Mesendoderm (in vitro differentiated cells): Measurements from ENCODE around the gene TMEM132A.

Experiments
- DNase-seq: peaks from one replicate; pipeline ENCODE4 v3.0.0; 2013
- H2AK5ac ChIP-seq: 2 replicates; pipeline ENCODE4 v1.6.1; 2013; ENCODE audit warnings: low read length, inconsistent platforms
- H2BK120ac ChIP-seq: 2 replicates; pipeline ENCODE4 v1.6.1; 2013; ENCODE audit warnings: low read depth, mild to moderate bottlenecking, low read length, moderate library complexity, mixed read lengths
- H2BK15ac ChIP-seq: replicated peaks from 2 replicates; pipeline ENCODE4 v1.6.1; 2013; ENCODE audit warnings: low read depth, mild to moderate bottlenecking, moderate library complexity
- H2BK5ac ChIP-seq: 2 replicates; pipeline ENCODE4 v1.6.1; 2013; ENCODE audit warnings: low read length, inconsistent platforms
- H3K18ac ChIP-seq: 2 replicates; pipeline ENCODE4 v1.6.1; 2013; ENCODE audit warnings: mild to moderate bottlenecking, low read length, mixed read lengths
- H3K23ac ChIP-seq: one replicate; pipeline ENCODE4 v1.6.1; 2013; ENCODE audit warnings: low read length
- H3K27ac ChIP-seq: 2 replicates; pipeline ENCODE4 v1.5.1; 2013; ENCODE audit warnings: low read depth, mild to moderate bottlenecking, inconsistent platforms, low read length, moderate library complexity
- H3K27me3 ChIP-seq: 2 replicates; pipeline ENCODE4 v1.6.1; 2013; ENCODE audit warnings: low read length, control low read depth, mild to moderate bottlenecking, inconsistent platforms; ENCODE audit not compliant: insufficient read depth, poor library complexity
- H3K36me3 ChIP-seq: 2 replicates; pipeline ENCODE4 v1.6.1; 2013; ENCODE audit warnings: low read length, inconsistent platforms; ENCODE audit not compliant: control insufficient read depth, insufficient read depth
- H3K4ac ChIP-seq: one replicate; pipeline ENCODE4 v1.6.1; 2013; ENCODE audit warnings: low read depth, mild to moderate bottlenecking, low read length, moderate library complexity
- H3K4me1 ChIP-seq: 2 replicates; pipeline ENCODE4 v1.6.1; 2013; ENCODE audit warnings: low read depth, low read length, inconsistent platforms; ENCODE audit not compliant: control insufficient read depth
- H3K4me2 ChIP-seq: 2 replicates; pipeline ENCODE4 v1.6.1; 2013; ENCODE audit warnings: low read length
- H3K4me3 ChIP-seq: 2 replicates; pipeline ENCODE4 v1.5.1; 2013; ENCODE audit warnings: mild to moderate bottlenecking, low read length
- H3K56ac ChIP-seq: one replicate; pipeline ENCODE4 v1.6.1; 2013; ENCODE audit warnings: low read length
- H3K79me1 ChIP-seq: 2 replicates; pipeline ENCODE4 v1.6.1; 2013; ENCODE audit warnings: low read length, inconsistent platforms
- H3K79me2 ChIP-seq: 2 replicates; pipeline ENCODE4 v1.6.1; 2013; ENCODE audit warnings: mild to moderate bottlenecking, low read length; ENCODE audit not compliant: control insufficient read depth, insufficient read depth
- H3K9ac ChIP-seq: 2 replicates; pipeline ENCODE4 v1.6.1; 2013; ENCODE audit warnings: low read length, inconsistent platforms
- H4K5ac ChIP-seq: one replicate; pipeline ENCODE4 v1.6.1; 2013; ENCODE audit warnings: low read length
- H4K8ac ChIP-seq: one replicate; pipeline ENCODE4 v1.6.1; 2013; ENCODE audit warnings: low read depth, mild to moderate bottlenecking, control low read depth, low read length, moderate library complexity
- WGBS: extraction: QIAGEN DNeasy Blood & Tissue Kit; methylation state at CpG from one replicate; pipeline ENCODE4 v1.1.7; 2013; ENCODE audit warnings: low lambda C conversion rate, missing lambda C conversion rate; ENCODE audit not compliant: insufficient coverage; ENCODE audit errors: extremely low coverage; 5-methylcytosine and 5-hydroxymethylcytosine counted together

Gene TMEM132A

DNA sequence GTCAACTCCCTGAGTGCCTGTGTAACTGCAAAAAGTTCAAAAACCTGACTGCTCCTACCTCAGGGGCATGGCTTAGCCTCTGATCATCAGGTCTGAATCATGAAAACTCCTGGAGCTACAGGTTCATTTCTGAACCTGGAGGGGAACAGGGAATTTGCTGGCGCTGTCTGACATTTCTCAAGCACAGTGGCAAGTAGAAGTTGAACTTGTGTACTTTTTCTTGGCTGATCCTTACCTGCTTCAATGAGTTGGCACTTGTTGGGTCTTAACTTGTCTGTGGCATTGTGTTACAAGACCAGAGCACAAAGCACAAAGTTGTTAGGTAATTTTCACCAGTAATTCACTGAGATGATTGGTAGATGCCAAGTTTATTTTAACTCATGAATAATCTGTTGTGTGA lies 7.0 kb upstream of the TMEM132A start:
- Histone ChIP-seq H3K18ac (no peak overlapping the region), H2BK120ac (no peak overlapping the region), H3K79me1 (peaks cover 10% of the 10 kb centered on the region), H3K4me3 (no peak overlapping the region), H3K9ac (no peak overlapping the region), H3K4me1 (peaks cover 15% of the 10 kb centered on the region), H3K27me3 (no peaks in the 10 kb centered on the region), H3K23ac (no peak overlapping the region), H2BK15ac (no peak overlapping the region), H4K5ac (no peak overlapping the region), H2BK5ac (no peak overlapping the region), H3K27ac (no peak overlapping the region), H3K4ac (no peak overlapping the region), H3K79me2 (peaks cover 9% of the 10 kb centered on the region), H3K4me2 (no peak overlapping the region), H2AK5ac (no peak overlapping the region), H4K8ac (no peak overlapping the region), H3K36me3 (peaks cover 3% of the 10 kb centered on the region), H3K56ac (no peak overlapping the region)
- DNase-seq = no peak
- no CpG with 5 or more reads among the region's 1 CpG for WGBS

DNA sequence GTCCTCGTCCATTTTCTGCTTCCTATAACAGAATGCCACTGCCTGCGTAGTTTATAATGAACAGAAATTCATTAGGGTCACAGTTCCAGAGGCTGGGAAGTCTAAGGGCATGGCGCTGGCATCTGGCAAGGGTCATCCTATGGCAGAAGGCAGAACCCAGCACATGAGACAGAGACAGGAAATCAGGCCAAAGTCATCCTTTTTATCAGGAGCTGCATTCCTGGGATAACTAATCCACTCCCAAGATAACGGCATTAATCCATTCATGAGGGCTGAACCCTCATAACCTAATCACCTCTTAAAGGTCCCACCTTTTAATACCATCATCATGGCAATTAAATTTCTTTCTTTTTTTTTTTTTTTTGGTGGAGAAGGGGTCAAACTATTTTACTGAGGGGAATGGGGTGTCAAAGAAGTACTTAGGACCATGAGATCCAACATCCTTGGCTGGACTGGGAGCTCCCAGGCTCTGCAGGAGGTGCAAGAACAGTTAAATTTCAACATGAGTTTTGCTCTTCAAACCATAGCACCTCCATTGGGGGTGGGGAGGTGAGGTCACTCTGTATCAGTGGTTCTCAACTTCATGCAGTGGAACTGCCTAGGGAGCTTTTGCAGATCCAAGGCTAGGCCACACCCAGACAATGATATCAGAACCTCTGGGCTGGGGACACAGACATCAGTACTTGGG lies 5.9 kb upstream of the TMEM132A start:
- H4K5ac ChIP-seq = no peak overlapping the region
- H3K79me2 ChIP-seq = peaks cover 9% of the 10 kb centered on the region
- no peak overlapping the region for H3K56ac ChIP-seq
- H3K27me3 ChIP-seq = no peaks in the 10 kb centered on the region
- H2BK5ac ChIP-seq = no peak overlapping the region
- no peak overlapping the region for H3K4me2 ChIP-seq
- H2BK15ac ChIP-seq = no peak overlapping the region
- no peak overlapping the region for H4K8ac ChIP-seq
- H3K18ac ChIP-seq = no peak overlapping the region
- H3K9ac ChIP-seq = no peak overlapping the region
- DNase-seq = peak; percentile 89
- H3K23ac ChIP-seq = no peak overlapping the region
- H3K36me3 ChIP-seq = peaks cover 3% of the 10 kb centered on the region
- H3K4ac ChIP-seq = no peak overlapping the region
- WGBS = no CpG with 5 or more reads among the region's 4 CpGs
- no peak overlapping the region for H3K4me3 ChIP-seq
- H3K79me1 ChIP-seq = peaks cover 10% of the 10 kb centered on the region
- H3K4me1 ChIP-seq = peaks cover 14% of the 10 kb centered on the region
- H3K27ac ChIP-seq = no peak overlapping the region
- no peak overlapping the region for H2BK120ac ChIP-seq
- no peak overlapping the region for H2AK5ac ChIP-seq

DNA sequence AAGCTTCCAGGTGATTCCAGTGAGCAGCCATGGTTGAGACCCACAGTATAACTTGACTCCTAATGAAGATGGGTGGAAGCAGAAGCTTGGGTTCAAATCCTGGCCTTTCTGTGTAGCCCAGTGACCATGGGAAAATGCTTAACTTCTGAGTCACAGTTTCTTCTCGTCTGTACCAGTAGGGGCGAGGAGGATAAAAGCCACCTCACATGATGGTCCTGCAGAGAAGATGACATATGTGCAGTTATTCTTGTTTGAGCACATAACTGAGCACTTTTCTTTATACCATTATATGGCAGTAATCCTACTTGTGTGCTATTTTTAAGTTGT lies 5.4 kb upstream of the TMEM132A start:
- H2BK5ac ChIP-seq = no peak overlapping the region
- H3K4me3 ChIP-seq = no peak overlapping the region
- H3K23ac ChIP-seq = no peak overlapping the region
- peaks cover 3% of the 10 kb centered on the region for H3K36me3 ChIP-seq
- H3K9ac ChIP-seq = no peak overlapping the region
- DNase-seq = no peak
- H4K5ac ChIP-seq = no peak overlapping the region
- H2BK120ac ChIP-seq = no peak overlapping the region
- H2AK5ac ChIP-seq = no peak overlapping the region
- no peak overlapping the region for H3K18ac ChIP-seq
- peaks cover 10% of the 10 kb centered on the region for H3K79me1 ChIP-seq
- peaks cover 17% of the 10 kb centered on the region for H3K4me1 ChIP-seq
- no peak overlapping the region for H3K56ac ChIP-seq
- H3K4me2 ChIP-seq = no peak overlapping the region
- no peaks in the 10 kb centered on the region for H3K27me3 ChIP-seq
- H4K8ac ChIP-seq = no peak overlapping the region
- H3K4ac ChIP-seq = no peak overlapping the region
- H3K27ac ChIP-seq = no peak overlapping the region
- H3K79me2 ChIP-seq = peaks cover 9% of the 10 kb centered on the region
- no CpG with 5 or more reads among the region's 2 CpGs for WGBS
- no peak overlapping the region for H2BK15ac ChIP-seq

DNA sequence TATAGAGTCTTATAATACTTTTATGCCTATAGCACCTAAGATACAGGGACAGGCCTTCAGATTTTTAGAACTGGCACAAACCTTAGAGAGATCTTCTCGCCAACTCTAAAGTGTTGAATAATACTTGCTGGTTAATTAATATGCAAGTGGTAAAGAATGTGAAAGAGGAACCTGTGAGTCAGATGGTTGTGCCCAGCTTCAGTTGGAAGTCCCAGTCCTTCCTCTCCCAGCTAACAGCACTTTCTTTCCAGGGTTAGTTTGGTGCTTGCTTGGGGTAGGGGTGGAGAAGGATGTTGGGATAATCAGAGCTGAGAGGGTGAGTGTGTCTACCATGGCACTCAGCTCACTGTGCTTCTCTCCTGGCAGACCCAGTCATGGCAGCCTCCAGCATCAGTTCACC lies 4.9 kb upstream of the TMEM132A start:
- Histone ChIP-seq H4K5ac (no peak overlapping the region), H3K9ac (no peak overlapping the region), H3K79me2 (peaks cover 9% of the 10 kb centered on the region), H3K4me2 (no peak overlapping the region), H2BK5ac (no peak overlapping the region), H3K56ac (no peak overlapping the region), H3K4me1 (peaks cover 17% of the 10 kb centered on the region), H3K36me3 (peaks cover 3% of the 10 kb centered on the region), H3K27me3 (no peaks in the 10 kb centered on the region), H2BK120ac (no peak overlapping the region), H2AK5ac (no peak overlapping the region), H3K27ac (no peak overlapping the region), H3K4me3 (no peak overlapping the region), H3K4ac (no peak overlapping the region), H3K23ac (no peak overlapping the region), H3K79me1 (peaks cover 10% of the 10 kb centered on the region), H3K18ac (no peak overlapping the region), H4K8ac (no peak overlapping the region), H2BK15ac (no peak overlapping the region)
- DNase-seq = no peak
- no CpG with 5 or more reads among the region's 1 CpG for WGBS

DNA sequence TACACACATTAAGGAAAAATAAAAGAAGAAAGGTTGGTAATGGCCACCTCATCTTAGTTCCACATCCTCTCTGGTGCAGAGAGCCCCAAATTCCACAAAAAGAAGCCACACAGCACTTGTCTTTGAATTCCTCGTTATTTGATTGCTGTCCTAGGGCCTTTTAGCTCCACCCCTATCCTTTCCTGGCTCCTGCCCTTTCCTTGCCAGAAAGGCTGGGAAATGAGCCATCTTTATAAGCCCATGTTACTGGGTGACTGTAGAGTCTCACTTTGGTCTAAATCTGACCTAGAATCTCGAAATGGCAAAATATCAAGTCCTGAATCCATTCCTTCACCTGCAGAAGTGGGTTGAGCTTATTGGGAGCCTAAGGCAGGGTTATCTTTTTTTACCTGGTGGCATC lies 4.3 kb upstream of the TMEM132A start:
- no peak for DNase-seq
- H4K5ac ChIP-seq = no peak overlapping the region
- peaks cover 3% of the 10 kb centered on the region for H3K36me3 ChIP-seq
- H4K8ac ChIP-seq = no peak overlapping the region
- no CpG with 5 or more reads among the region's 2 CpGs for whole genome bisulfite sequencing
- H3K18ac ChIP-seq = no peak overlapping the region
- H3K27ac ChIP-seq = no peak overlapping the region
- no peaks in the 10 kb centered on the region for H3K27me3 ChIP-seq
- H3K4me1 ChIP-seq = peaks cover 17% of the 10 kb centered on the region
- H2AK5ac ChIP-seq = no peak overlapping the region
- no peak overlapping the region for H3K4ac ChIP-seq
- H3K9ac ChIP-seq = no peak overlapping the region
- no peak overlapping the region for H3K4me2 ChIP-seq
- H3K79me1 ChIP-seq = peaks cover 10% of the 10 kb centered on the region
- H3K23ac ChIP-seq = no peak overlapping the region
- H3K56ac ChIP-seq = no peak overlapping the region
- H2BK5ac ChIP-seq = no peak overlapping the region
- H2BK15ac ChIP-seq = no peak overlapping the region
- H2BK120ac ChIP-seq = no peak overlapping the region
- H3K4me3 ChIP-seq = no peak overlapping the region
- H3K79me2 ChIP-seq = peaks cover 9% of the 10 kb centered on the region

DNA sequence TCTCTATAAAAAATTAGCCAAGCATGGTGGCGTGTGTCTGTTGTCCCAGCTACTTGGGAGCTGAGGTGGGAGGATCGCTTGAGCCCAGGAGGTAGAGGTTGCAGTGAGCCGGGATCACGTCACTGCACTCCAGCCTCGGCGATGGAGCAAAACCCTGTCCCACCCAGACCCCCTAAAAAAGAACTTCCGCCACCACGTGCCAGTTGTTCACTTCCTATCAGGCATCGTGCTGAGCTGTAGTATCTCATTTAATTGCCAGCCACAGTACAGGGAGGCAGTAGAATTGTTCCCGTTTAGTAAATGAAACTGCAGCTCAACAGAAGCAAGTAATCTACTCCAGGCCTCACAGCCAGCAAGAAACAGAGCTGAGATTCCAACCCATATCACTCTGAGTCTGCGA lies 3.0 kb upstream of the TMEM132A start:
- Histone ChIP-seq H3K79me2 (peaks cover 9% of the 10 kb centered on the region), H3K4me1 (peaks cover 14% of the 10 kb centered on the region), H3K4me2 (no peak overlapping the region), H3K27me3 (no peaks in the 10 kb centered on the region), H2BK120ac (no peak overlapping the region), H2AK5ac (no peak overlapping the region), H3K4me3 (no peak overlapping the region), H3K23ac (no peak overlapping the region), H3K4ac (no peak overlapping the region), H3K27ac (no peak overlapping the region), H4K8ac (no peak overlapping the region), H2BK5ac (no peak overlapping the region), H4K5ac (no peak overlapping the region), H3K36me3 (peaks cover 3% of the 10 kb centered on the region), H3K18ac (no peak overlapping the region), H3K9ac (no peak overlapping the region), H2BK15ac (no peak overlapping the region), H3K56ac (no peak overlapping the region), H3K79me1 (peaks cover 14% of the 10 kb centered on the region)
- DNase-seq = no peak
- no CpG with 5 or more reads among the region's 11 CpGs for WGBS
